ENCODE results near the gene EPHA3. TPM values are rescaled to one million over a fixed set of nuclear protein-coding genes. Genes with fewer than 3 reads are reported as not detected.

The EPHA3 gene
- total and polyA plus RNA-seq, 9 donors: 18.9 to 40.1 (median 26.3) TPM

GRCh38 chr3:89297199-89297598 is 189.8 kb downstream of the EPHA3 start:
- Histone ChIP-seq H3K9me3 (replicated peaks; ENCODE audit: control insufficient read depth, low read depth, low read length) (no peaks in the 10 kb centered on the region), H3K27me3 (ENCODE audit: control insufficient read depth, insufficient read depth, low read length) (no peaks in the 10 kb centered on the region), H3K27ac (ENCODE audit: low read length) (no peak overlapping the region), H3K4me3 (ENCODE audit: low read length) (no peak overlapping the region), H3K4me1 (ENCODE audit: control insufficient read depth, insufficient read depth, low read length) (no peaks in the 10 kb centered on the region), H3K36me3 (ENCODE audit: control insufficient read depth, insufficient read depth, low read length) (no peaks in the 10 kb centered on the region)
- no peak for DNase-seq
- no CpG with 5 or more reads among the region's 1 CpG for WGBS (ENCODE audit: insufficient coverage)

GRCh38 chr3:89300526-89300925 is 193.1 kb downstream of the EPHA3 start:
- H3K9me3 ChIP-seq (replicated peaks; ENCODE audit: control insufficient read depth, low read depth, low read length): no peaks in the 10 kb centered on the region

GRCh38 chr3:89300981-89301380 is 193.6 kb downstream of the EPHA3 start:
- no peak for DNase-seq
- Histone ChIP-seq H3K27me3 (ENCODE audit: control insufficient read depth, insufficient read depth, low read length) (no peaks in the 10 kb centered on the region), H3K9me3 (replicated peaks; ENCODE audit: control insufficient read depth, low read depth, low read length) (no peaks in the 10 kb centered on the region), H3K36me3 (ENCODE audit: control insufficient read depth, insufficient read depth, low read length) (no peaks in the 10 kb centered on the region), H3K4me1 (ENCODE audit: control insufficient read depth, insufficient read depth, low read length) (no peaks in the 10 kb centered on the region), H3K27ac (ENCODE audit: low read length) (no peak overlapping the region), H3K4me3 (ENCODE audit: low read length) (no peak overlapping the region)
- no CpG with 5 or more reads among the region's 2 CpGs for WGBS (ENCODE audit: insufficient coverage)

More at GRCh38 chr3:89300526-89300925, 193.1 kb downstream of the EPHA3 start:
- H3K27me3 ChIP-seq (ENCODE audit: control insufficient read depth, insufficient read depth, low read length): no peaks in the 10 kb centered on the region
- H3K4me3 ChIP-seq (ENCODE audit: low read length): no peak overlapping the region
- no peak overlapping the region for H3K27ac ChIP-seq (ENCODE audit: low read length)
- H3K36me3 ChIP-seq (ENCODE audit: control insufficient read depth, insufficient read depth, low read length): no peaks in the 10 kb centered on the region
- no peaks in the 10 kb centered on the region for H3K4me1 ChIP-seq (ENCODE audit: control insufficient read depth, insufficient read depth, low read length)
- WGBS (ENCODE audit: insufficient coverage): no CpG with 5 or more reads among the region's 2 CpGs
- DNase-seq: no peak

- H3K36me3 ChIP-seq (ENCODE audit: control insufficient read depth, insufficient read depth, low read length): no peaks in the 10 kb centered on the region
- H3K27me3 ChIP-seq (ENCODE audit: control insufficient read depth, insufficient read depth, low read length): no peaks in the 10 kb centered on the region
- no peaks in the 10 kb centered on the region for H3K9me3 ChIP-seq (replicated peaks; ENCODE audit: control insufficient read depth, low read depth, low read length)
- no peak overlapping the region for H3K27ac ChIP-seq (ENCODE audit: low read length)
- H3K4me1 ChIP-seq (ENCODE audit: control insufficient read depth, insufficient read depth, low read length): no peaks in the 10 kb centered on the region
- peak; percentile 68 for DNase-seq
- no peak overlapping the region for H3K4me3 ChIP-seq (ENCODE audit: low read length)
Measured at GRCh38 chr3:89303701-89304100, 196.3 kb downstream of the EPHA3 start.

- Histone ChIP-seq H3K36me3 (ENCODE audit: control insufficient read depth, insufficient read depth, low read length) (no peaks in the 10 kb centered on the region), H3K27ac (ENCODE audit: low read length) (no peak overlapping the region), H3K4me1 (ENCODE audit: control insufficient read depth, insufficient read depth, low read length) (no peaks in the 10 kb centered on the region), H3K4me3 (ENCODE audit: low read length) (no peak overlapping the region), H3K9me3 (replicated peaks; ENCODE audit: control insufficient read depth, low read depth, low read length) (no peaks in the 10 kb centered on the region), H3K27me3 (ENCODE audit: control insufficient read depth, insufficient read depth, low read length) (no peaks in the 10 kb centered on the region)
- no peak for DNase-seq
- 100% methylated on average over 1 of the region's 2 CpGs for WGBS (ENCODE audit: insufficient coverage)
Measured at GRCh38 chr3:89306540-89306939, 199.1 kb downstream of the EPHA3 start.

- Histone ChIP-seq H3K4me1 (ENCODE audit: control insufficient read depth, insufficient read depth, low read length) (no peaks in the 10 kb centered on the region), H3K27ac (ENCODE audit: low read length) (no peak overlapping the region), H3K9me3 (replicated peaks; ENCODE audit: control insufficient read depth, low read depth, low read length) (no peaks in the 10 kb centered on the region), H3K27me3 (ENCODE audit: control insufficient read depth, insufficient read depth, low read length) (no peaks in the 10 kb centered on the region), H3K4me3 (ENCODE audit: low read length) (no peak overlapping the region), H3K36me3 (ENCODE audit: control insufficient read depth, insufficient read depth, low read length) (no peaks in the 10 kb centered on the region)
- peak; percentile 33 for DNase-seq
- no CpG with 5 or more reads among the region's 2 CpGs for WGBS (ENCODE audit: insufficient coverage)
Measured at GRCh38 chr3:89311581-89311980, 204.2 kb downstream of the EPHA3 start.

- no peaks in the 10 kb centered on the region for H3K36me3 ChIP-seq (ENCODE audit: control insufficient read depth, insufficient read depth, low read length)
- H3K9me3 ChIP-seq (replicated peaks; ENCODE audit: control insufficient read depth, low read depth, low read length): no peaks in the 10 kb centered on the region
- WGBS (ENCODE audit: insufficient coverage): no CpG with 5 or more reads among the region's 4 CpGs
- H3K4me1 ChIP-seq (ENCODE audit: control insufficient read depth, insufficient read depth, low read length): no peaks in the 10 kb centered on the region
- no peak overlapping the region for H3K4me3 ChIP-seq (ENCODE audit: low read length)
- H3K27me3 ChIP-seq (ENCODE audit: control insufficient read depth, insufficient read depth, low read length): no peaks in the 10 kb centered on the region
- no peak overlapping the region for H3K27ac ChIP-seq (ENCODE audit: low read length)
- no peak for DNase-seq
Measured at GRCh38 chr3:89312141-89312540, 204.7 kb downstream of the EPHA3 start.

- Histone ChIP-seq H3K27me3 (ENCODE audit: control insufficient read depth, insufficient read depth, low read length) (no peaks in the 10 kb centered on the region), H3K27ac (ENCODE audit: low read length) (no peak overlapping the region), H3K4me1 (ENCODE audit: control insufficient read depth, insufficient read depth, low read length) (no peaks in the 10 kb centered on the region), H3K9me3 (replicated peaks; ENCODE audit: control insufficient read depth, low read depth, low read length) (no peaks in the 10 kb centered on the region), H3K36me3 (ENCODE audit: control insufficient read depth, insufficient read depth, low read length) (no peaks in the 10 kb centered on the region), H3K4me3 (ENCODE audit: low read length) (no peak overlapping the region)
- peak; percentile 63 for DNase-seq
- no CpG with 5 or more reads among the region's 3 CpGs for WGBS (ENCODE audit: insufficient coverage)
Measured at GRCh38 chr3:89314454-89315098, 207.2 kb downstream of the EPHA3 start.

- Histone ChIP-seq H3K27me3 (ENCODE audit: control insufficient read depth, insufficient read depth, low read length) (no peaks in the 10 kb centered on the region), H3K9me3 (replicated peaks; ENCODE audit: control insufficient read depth, low read depth, low read length) (no peaks in the 10 kb centered on the region), H3K4me1 (ENCODE audit: control insufficient read depth, insufficient read depth, low read length) (no peaks in the 10 kb centered on the region), H3K36me3 (ENCODE audit: control insufficient read depth, insufficient read depth, low read length) (no peaks in the 10 kb centered on the region), H3K4me3 (ENCODE audit: low read length) (no peak overlapping the region), H3K27ac (ENCODE audit: low read length) (no peak overlapping the region)
- no peak for DNase-seq
- WGBS (ENCODE audit: insufficient coverage): 86% methylated on average over 1 of the region's 6 CpGs
Measured at GRCh38 chr3:89315750-89316470, 208.5 kb downstream of the EPHA3 start.

- Histone ChIP-seq H3K4me1 (ENCODE audit: control insufficient read depth, insufficient read depth, low read length) (no peaks in the 10 kb centered on the region), H3K27ac (ENCODE audit: low read length) (no peak overlapping the region), H3K27me3 (ENCODE audit: control insufficient read depth, insufficient read depth, low read length) (no peaks in the 10 kb centered on the region), H3K9me3 (replicated peaks; ENCODE audit: control insufficient read depth, low read depth, low read length) (no peaks in the 10 kb centered on the region), H3K36me3 (ENCODE audit: control insufficient read depth, insufficient read depth, low read length) (no peaks in the 10 kb centered on the region), H3K4me3 (ENCODE audit: low read length) (no peak overlapping the region)
- no CpG with 5 or more reads among the region's 2 CpGs for WGBS (ENCODE audit: insufficient coverage)
- no peak for DNase-seq
Measured at GRCh38 chr3:89320186-89320585, 212.8 kb downstream of the EPHA3 start.

All from muscle of leg (tissue), 11 donors.